H1 (cell line): ENCODE results near the gene SLC47A2. TPM values are rescaled to one million over a fixed set of nuclear protein-coding genes. Genes with fewer than 3 reads are reported as not detected.

Experiments
- CHD1 ChIP-seq: IDR thresholded peaks from 2 replicates; pipeline ENCODE4 v1.6.1; 2012; ENCODE audit warnings: low read depth, low read length, improper control_type of control experiment
- HDAC6 ChIP-seq: IDR thresholded peaks from one replicate; pipeline ENCODE4 v1.7.1; 2012; ENCODE audit warnings: low read depth, mild to moderate bottlenecking, inconsistent platforms, low read length, moderate library complexity
- SIN3A ChIP-seq, 2 experiments: IDR thresholded peaks in 1 of 2; conservative IDR thresholded peaks in 1 of 2; 2 replicates each; pipeline ENCODE4 v1.6.1; 2011 to 2012; ENCODE audit warnings: low read length in 2 of 2, improper control_type of control experiment in 1 of 2, low read depth in 1 of 2, mild to moderate bottlenecking in 1 of 2
- SIRT6 ChIP-seq: IDR thresholded peaks from one replicate; pipeline ENCODE4 v1.7.1; 2012; ENCODE audit warnings: low read length, inconsistent platforms
- SRF ChIP-seq: IDR thresholded peaks from 2 replicates; pipeline ENCODE4 v1.6.1; 2011; ENCODE audit warnings: mild to moderate bottlenecking, low read depth, low read length, moderate library complexity
- polyA plus RNA-seq, 7 experiments: library from polyadenylated mRNA; depleted of rRNA in 3 of 7; stranded (reverse) in 5 of 7; unstranded in 2 of 7; fragments of >200 nt in 5 of 7; fragments of 200-250 nt in 2 of 7; gene quantifications; 1 replicate in 5 of 7; 2 replicates in 1 of 7; 4 replicates in 1 of 7; pipeline versions ENCODE4 v1.2.1 to v1.2.3, GENCODE V29; 2011 to 2013; ENCODE audit warnings: missing spikeins in 2 of 7, mixed read lengths in 2 of 7
- total RNA-seq: library from RNA; stranded (reverse); fragmentation: NEBNext Ultra II Directional; extraction: Animal tissue kit (Norgen Biotek cat#: 25700); gene quantifications from 2 replicates; pipeline ENCODE4 v1.2.1, GENCODE V29; 2021
- TF ChIP-seq, protein P1 (sequence below): fragments of 300-600 bp; sonication (generic); IDR thresholded peaks from 2 replicates; pipeline ENCODE4 v1.7.1; 2012; ENCODE audit warnings: low read length, moderate library complexity, mild to moderate bottlenecking, inconsistent platforms; ENCODE audit not compliant: insufficient replicate concordance

SLC47A2 gene
- total and polyA plus RNA-seq, 2 of the 8 experiments (the other 6 are each of a cell fraction or from before 2014, with no cell fraction given): not detected

DNA sequence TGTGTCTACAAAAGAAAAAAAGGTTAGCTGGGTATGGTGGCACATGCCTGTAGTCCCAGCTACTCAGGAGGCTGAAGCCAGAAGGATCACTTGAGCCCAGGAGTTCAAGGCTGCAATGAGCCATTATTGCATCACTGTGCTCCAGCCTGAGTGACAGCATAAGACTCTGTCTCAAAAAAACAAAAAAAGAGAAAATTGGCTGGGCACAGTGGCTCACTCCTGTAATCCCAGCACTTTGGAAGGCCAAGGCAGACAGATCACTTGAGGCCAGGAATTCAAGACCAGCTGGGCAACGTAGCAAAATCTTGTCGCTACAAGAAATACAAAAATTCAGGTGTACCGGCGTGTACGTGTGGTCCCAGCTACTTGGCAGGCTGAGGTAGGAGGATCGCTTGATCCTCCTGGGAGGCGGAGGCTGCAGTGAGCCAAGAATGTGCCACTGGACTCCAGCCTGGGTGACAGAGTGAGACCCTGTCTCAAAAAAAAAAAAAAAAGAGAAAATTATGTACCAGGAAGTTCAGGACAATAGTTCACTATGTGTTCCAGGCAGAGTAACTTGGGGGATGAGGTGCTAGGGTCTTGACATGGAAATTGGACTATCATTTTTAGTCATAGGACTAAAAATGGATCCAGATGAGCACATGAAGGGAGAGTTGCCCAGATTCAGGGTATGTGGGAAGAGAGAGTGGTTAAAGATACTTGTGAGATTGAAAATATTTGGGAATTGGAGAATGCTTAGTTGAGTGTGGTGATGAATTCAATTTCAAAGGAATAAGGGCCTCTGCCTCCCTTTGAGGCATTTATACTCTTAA is 56.8 kb downstream of the SLC47A2 start (continued):
- no peak for TF ChIP-seq SIRT6
- no peak for TF ChIP-seq HDAC6
- no peak for TF ChIP-seq SIN3A (conservative IDR thresholded peaks at IDR 0.05 in 1 of 2, IDR thresholded peaks at IDR 0.05 in 1 of 2; ENCODE audit: low read depth in 1 of 2, low read length in 2 of 2)
- TF ChIP-seq SRF: no peak
- TF ChIP-seq, protein P1, sequence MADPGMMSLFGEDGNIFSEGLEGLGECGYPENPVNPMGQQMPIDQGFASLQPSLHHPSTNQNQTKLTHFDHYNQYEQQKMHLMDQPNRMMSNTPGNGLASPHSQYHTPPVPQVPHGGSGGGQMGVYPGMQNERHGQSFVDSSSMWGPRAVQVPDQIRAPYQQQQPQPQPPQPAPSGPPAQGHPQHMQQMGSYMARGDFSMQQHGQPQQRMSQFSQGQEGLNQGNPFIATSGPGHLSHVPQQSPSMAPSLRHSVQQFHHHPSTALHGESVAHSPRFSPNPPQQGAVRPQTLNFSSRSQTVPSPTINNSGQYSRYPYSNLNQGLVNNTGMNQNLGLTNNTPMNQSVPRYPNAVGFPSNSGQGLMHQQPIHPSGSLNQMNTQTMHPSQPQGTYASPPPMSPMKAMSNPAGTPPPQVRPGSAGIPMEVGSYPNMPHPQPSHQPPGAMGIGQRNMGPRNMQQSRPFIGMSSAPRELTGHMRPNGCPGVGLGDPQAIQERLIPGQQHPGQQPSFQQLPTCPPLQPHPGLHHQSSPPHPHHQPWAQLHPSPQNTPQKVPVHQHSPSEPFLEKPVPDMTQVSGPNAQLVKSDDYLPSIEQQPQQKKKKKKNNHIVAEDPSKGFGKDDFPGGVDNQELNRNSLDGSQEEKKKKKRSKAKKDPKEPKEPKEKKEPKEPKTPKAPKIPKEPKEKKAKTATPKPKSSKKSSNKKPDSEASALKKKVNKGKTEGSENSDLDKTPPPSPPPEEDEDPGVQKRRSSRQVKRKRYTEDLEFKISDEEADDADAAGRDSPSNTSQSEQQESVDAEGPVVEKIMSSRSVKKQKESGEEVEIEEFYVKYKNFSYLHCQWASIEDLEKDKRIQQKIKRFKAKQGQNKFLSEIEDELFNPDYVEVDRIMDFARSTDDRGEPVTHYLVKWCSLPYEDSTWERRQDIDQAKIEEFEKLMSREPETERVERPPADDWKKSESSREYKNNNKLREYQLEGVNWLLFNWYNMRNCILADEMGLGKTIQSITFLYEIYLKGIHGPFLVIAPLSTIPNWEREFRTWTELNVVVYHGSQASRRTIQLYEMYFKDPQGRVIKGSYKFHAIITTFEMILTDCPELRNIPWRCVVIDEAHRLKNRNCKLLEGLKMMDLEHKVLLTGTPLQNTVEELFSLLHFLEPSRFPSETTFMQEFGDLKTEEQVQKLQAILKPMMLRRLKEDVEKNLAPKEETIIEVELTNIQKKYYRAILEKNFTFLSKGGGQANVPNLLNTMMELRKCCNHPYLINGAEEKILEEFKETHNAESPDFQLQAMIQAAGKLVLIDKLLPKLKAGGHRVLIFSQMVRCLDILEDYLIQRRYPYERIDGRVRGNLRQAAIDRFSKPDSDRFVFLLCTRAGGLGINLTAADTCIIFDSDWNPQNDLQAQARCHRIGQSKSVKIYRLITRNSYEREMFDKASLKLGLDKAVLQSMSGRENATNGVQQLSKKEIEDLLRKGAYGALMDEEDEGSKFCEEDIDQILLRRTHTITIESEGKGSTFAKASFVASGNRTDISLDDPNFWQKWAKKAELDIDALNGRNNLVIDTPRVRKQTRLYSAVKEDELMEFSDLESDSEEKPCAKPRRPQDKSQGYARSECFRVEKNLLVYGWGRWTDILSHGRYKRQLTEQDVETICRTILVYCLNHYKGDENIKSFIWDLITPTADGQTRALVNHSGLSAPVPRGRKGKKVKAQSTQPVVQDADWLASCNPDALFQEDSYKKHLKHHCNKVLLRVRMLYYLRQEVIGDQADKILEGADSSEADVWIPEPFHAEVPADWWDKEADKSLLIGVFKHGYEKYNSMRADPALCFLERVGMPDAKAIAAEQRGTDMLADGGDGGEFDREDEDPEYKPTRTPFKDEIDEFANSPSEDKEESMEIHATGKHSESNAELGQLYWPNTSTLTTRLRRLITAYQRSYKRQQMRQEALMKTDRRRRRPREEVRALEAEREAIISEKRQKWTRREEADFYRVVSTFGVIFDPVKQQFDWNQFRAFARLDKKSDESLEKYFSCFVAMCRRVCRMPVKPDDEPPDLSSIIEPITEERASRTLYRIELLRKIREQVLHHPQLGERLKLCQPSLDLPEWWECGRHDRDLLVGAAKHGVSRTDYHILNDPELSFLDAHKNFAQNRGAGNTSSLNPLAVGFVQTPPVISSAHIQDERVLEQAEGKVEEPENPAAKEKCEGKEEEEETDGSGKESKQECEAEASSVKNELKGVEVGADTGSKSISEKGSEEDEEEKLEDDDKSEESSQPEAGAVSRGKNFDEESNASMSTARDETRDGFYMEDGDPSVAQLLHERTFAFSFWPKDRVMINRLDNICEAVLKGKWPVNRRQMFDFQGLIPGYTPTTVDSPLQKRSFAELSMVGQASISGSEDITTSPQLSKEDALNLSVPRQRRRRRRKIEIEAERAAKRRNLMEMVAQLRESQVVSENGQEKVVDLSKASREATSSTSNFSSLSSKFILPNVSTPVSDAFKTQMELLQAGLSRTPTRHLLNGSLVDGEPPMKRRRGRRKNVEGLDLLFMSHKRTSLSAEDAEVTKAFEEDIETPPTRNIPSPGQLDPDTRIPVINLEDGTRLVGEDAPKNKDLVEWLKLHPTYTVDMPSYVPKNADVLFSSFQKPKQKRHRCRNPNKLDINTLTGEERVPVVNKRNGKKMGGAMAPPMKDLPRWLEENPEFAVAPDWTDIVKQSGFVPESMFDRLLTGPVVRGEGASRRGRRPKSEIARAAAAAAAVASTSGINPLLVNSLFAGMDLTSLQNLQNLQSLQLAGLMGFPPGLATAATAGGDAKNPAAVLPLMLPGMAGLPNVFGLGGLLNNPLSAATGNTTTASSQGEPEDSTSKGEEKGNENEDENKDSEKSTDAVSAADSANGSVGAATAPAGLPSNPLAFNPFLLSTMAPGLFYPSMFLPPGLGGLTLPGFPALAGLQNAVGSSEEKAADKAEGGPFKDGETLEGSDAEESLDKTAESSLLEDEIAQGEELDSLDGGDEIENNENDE: no peak
- no peak for TF ChIP-seq CHD1
